Measurements from ENCODE around the gene TMEM129. TPM values are rescaled to one million over a fixed set of nuclear protein-coding genes. Genes with fewer than 3 reads are reported as not detected.

The TMEM129 gene
- total and polyA plus RNA-seq, 10 of the 15 experiments (the other 5 are each of a cell fraction or from before 2014, with no cell fraction given), result 0.19 to 24.9 (median 13.2) TPM

DNA sequence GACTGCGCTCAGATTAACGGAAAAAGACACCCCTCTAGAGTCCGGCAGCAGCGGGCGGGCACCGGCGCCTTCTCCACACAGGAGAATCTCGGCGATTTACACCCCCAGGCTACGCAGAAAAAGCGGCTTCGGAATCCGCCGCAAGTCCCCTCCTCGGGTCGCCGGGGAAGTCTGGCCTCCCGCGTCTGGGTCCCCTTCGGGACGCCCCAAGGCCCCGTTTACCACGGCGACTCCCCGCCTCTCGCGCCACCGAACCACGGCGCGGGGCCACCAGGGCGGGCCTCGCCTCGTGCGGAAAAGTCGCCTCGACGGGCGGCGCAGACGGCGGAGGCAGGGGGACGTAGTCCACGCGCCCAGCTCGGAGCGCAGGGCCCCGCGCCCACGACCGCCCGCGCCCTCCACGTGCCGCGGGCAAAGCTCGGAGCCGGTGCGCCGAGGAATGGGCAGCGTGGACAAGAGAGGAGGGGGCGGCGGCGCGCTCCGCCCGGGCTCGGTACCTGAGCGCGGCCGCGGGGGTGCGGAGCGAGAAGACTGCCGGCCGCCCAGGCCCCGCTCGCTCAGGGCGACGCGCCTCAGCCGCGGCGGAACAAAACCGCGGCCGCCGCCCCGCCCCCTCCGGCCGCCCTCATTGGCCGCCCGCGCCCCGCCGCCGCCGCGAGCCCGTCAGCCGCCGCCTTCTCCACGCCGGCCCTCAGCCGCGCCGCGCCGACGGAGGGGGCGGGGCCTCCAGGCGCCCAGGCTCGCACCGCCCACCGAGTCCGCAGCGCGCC, 37.2 kb downstream of the TMEM129 start, which contains the start of gene FAM53A:
Gene FAM53A (minus strand): TSS at position 578 of the 770 bp plus-strand sequence. CDS start 15,572 bp downstream, outside the sequence.
- RAD21 ChIA-PET (ENCODE audit: unreplicated experiment), result no interaction called here
- CTCF ChIA-PET, result interaction anchor here (1.0 to 1.6 kb wide), 2 partner anchors 9 to 42 kb away, joined by 4 to 5 read pairs; no protein-coding TSS in a partner anchor
- POLR2A ChIA-PET, result interaction anchor here (1.3 to 1.6 kb wide), 2 partner anchors 28 to 37 kb away, joined by 3 read pairs; partner anchors contain the start of genes SLBP, TACC3 and TMEM129
- H4K20me1 ChIP-seq (ENCODE audit: control insufficient read depth, insufficient read depth), result no peaks in the 10 kb centered on the region
- H3K27me3 ChIP-seq (replicated peaks in 1 of 2; ENCODE audit: control insufficient read depth in 2 of 2, insufficient read depth in 2 of 2, low read length in 1 of 2), result no peaks in the 10 kb centered on the region
- FAIRE-seq (peak; percentile 54), ATAC-seq (peak; percentile 95), DNase-seq (ENCODE audit: low read depth, low spot score) (peak; percentile 36)
- peak within 1 kb of the TSS; percentile 94 for H2AFZ ChIP-seq (ENCODE audit: control insufficient read depth, low read depth, low read length)
- in situ Hi-C loops (cut with MboI), result no loop called here
- SMC1A ChIA-PET (ENCODE audit: uncharacterized antibody, unreplicated experiment), result interaction anchor here (1.6 kb wide), 1 partner anchor 9 kb away, joined by 9 read pairs; no protein-coding TSS in a partner anchor
- H3K4me1 ChIP-seq (ENCODE audit: control insufficient read depth, insufficient read depth, low read length), result peaks cover 11% of the 10 kb centered on the region
- intact Hi-C loops (cut with micrococcal nuclease; ENCODE audit: unreplicated experiment), result loop anchor here (2.0 kb wide), 1 partner anchor 29 kb away; the partner anchor contains the start of gene SLBP
- no TSS peak for BruUV-seq (replicated peaks)
- H3K79me2 ChIP-seq (ENCODE audit: control insufficient read depth, insufficient read depth, low read length), result no peaks in the 10 kb centered on the region
- H3K4me3 ChIP-seq, result peak within 1 kb of the TSS; percentile 65
- H3K27ac ChIP-seq (ENCODE audit: control insufficient read depth, insufficient read depth), result no peak within 1 kb of the TSS
- WGBS (ENCODE audit: insufficient coverage, insufficient replicate concordance, low lambda C conversion rate, missing lambda C conversion rate), result 2% methylated on average over 82 of the region's 118 CpGs
- H3K36me3 ChIP-seq (ENCODE audit: control insufficient read depth in 2 of 2, insufficient read depth in 2 of 2, low read length in 1 of 2), result no peaks in the 10 kb centered on the region; a peak in 1 of 4 replicates
- H3K9me3 ChIP-seq (replicated peaks; ENCODE audit: control insufficient read depth, insufficient read depth, low read length), result no peaks in the 10 kb centered on the region
- H3K9ac ChIP-seq (ENCODE audit: control insufficient read depth, insufficient read depth, low read length), result peak within 1 kb of the TSS; percentile 57; the same call in 1 of the 2 replicates
- peak within 1 kb of the TSS; percentile 97 for H3K4me2 ChIP-seq (ENCODE audit: control insufficient read depth, insufficient read depth)
- TF ChIP-seq SP1 (IDR thresholded peaks at IDR 0.05; ENCODE audit: low read depth, low read length), result peak; percentile 26
- TF ChIP-seq GATAD2B (conservative IDR thresholded peaks at IDR 0.05; ENCODE audit: low read depth), result peak; percentile 91
- no peak for TF ChIP-seq ATF7 (IDR thresholded peaks at IDR 0.05; ENCODE audit: low read depth)
- TF ChIP-seq SMAD1 (IDR thresholded peaks at IDR 0.05; ENCODE audit: low read depth, partially characterized antibody), result no peak
- peak; percentile 73; the same call in 1 of the 2 replicates for TF ChIP-seq RB1 (IDR thresholded peaks at IDR 0.05; ENCODE audit: borderline replicate concordance)
- TF ChIP-seq MTA2 (IDR thresholded peaks at IDR 0.05; ENCODE audit: low read depth), result no peak
- TF ChIP-seq ASH2L (IDR thresholded peaks at IDR 0.05; ENCODE audit: borderline replicate concordance, low read depth), result no peak
- TF ChIP-seq CREB1 (IDR thresholded peaks at IDR 0.05; ENCODE audit: low read depth), result 0 out of 2 replicates have a peak, but pooled peaks have one; percentile 4
- TF ChIP-seq IKZF1 (conservative IDR thresholded peaks at IDR 0.05), result peak; percentile 95
- no peak for TF ChIP-seq TCF7 (IDR thresholded peaks at IDR 0.05; ENCODE audit: borderline replicate concordance)
- TF ChIP-seq, protein P1, sequence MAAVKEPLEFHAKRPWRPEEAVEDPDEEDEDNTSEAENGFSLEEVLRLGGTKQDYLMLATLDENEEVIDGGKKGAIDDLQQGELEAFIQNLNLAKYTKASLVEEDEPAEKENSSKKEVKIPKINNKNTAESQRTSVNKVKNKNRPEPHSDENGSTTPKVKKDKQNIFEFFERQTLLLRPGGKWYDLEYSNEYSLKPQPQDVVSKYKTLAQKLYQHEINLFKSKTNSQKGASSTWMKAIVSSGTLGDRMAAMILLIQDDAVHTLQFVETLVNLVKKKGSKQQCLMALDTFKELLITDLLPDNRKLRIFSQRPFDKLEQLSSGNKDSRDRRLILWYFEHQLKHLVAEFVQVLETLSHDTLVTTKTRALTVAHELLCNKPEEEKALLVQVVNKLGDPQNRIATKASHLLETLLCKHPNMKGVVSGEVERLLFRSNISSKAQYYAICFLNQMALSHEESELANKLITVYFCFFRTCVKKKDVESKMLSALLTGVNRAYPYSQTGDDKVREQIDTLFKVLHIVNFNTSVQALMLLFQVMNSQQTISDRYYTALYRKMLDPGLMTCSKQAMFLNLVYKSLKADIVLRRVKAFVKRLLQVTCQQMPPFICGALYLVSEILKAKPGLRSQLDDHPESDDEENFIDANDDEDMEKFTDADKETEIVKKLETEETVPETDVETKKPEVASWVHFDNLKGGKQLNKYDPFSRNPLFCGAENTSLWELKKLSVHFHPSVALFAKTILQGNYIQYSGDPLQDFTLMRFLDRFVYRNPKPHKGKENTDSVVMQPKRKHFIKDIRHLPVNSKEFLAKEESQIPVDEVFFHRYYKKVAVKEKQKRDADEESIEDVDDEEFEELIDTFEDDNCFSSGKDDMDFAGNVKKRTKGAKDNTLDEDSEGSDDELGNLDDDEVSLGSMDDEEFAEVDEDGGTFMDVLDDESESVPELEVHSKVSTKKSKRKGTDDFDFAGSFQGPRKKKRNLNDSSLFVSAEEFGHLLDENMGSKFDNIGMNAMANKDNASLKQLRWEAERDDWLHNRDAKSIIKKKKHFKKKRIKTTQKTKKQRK (IDR thresholded peaks at IDR 0.05; ENCODE audit: low read depth, low read length), result no peak
- TF ChIP-seq, protein P2, sequence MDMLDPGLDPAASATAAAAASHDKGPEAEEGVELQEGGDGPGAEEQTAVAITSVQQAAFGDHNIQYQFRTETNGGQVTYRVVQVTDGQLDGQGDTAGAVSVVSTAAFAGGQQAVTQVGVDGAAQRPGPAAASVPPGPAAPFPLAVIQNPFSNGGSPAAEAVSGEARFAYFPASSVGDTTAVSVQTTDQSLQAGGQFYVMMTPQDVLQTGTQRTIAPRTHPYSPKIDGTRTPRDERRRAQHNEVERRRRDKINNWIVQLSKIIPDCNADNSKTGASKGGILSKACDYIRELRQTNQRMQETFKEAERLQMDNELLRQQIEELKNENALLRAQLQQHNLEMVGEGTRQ (IDR thresholded peaks at IDR 0.05; ENCODE audit: borderline replicate concordance, low read depth, low read length), result no peak
- TF ChIP-seq, protein P3, sequence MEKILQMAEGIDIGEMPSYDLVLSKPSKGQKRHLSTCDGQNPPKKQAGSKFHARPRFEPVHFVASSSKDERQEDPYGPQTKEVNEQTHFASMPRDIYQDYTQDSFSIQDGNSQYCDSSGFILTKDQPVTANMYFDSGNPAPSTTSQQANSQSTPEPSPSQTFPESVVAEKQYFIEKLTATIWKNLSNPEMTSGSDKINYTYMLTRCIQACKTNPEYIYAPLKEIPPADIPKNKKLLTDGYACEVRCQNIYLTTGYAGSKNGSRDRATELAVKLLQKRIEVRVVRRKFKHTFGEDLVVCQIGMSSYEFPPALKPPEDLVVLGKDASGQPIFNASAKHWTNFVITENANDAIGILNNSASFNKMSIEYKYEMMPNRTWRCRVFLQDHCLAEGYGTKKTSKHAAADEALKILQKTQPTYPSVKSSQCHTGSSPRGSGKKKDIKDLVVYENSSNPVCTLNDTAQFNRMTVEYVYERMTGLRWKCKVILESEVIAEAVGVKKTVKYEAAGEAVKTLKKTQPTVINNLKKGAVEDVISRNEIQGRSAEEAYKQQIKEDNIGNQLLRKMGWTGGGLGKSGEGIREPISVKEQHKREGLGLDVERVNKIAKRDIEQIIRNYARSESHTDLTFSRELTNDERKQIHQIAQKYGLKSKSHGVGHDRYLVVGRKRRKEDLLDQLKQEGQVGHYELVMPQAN (conservative IDR thresholded peaks at IDR 0.05), result peak; percentile 67; the same call in 1 of the 2 replicates
- TF ChIP-seq ZNF217 (IDR thresholded peaks at IDR 0.05), result peak; percentile 74; the same call in 1 of the 2 replicates
- peak; percentile 71 for TF ChIP-seq DPF2 (IDR thresholded peaks at IDR 0.05)
- TF ChIP-seq NFIC (IDR thresholded peaks at IDR 0.05; ENCODE audit: low read depth, low read length), result no peak

Measured in GM12878 (cell line).